AG04449 (cell line): ENCODE data around the gene GABBR2.

Experiments used
- CTCF ChIA-PET: fragments of 350-600 bp; formaldehyde crosslinking; extraction: SDS; loops from one replicate; lab custom pipeline; 2021; ENCODE audit warnings: antibody characterized with exemption; lab: Yijun Ruan, JAX
- POLR2A ChIA-PET: fragments of 400-600, 350-600 bp; formaldehyde crosslinking; extraction: SDS; loops from one replicate; lab custom pipeline; 2020; ENCODE audit warnings: antibody characterized with exemption, inconsistent platforms; lab: Yijun Ruan, JAX
- DNase-seq: peaks from one replicate; pipeline ENCODE4 v3.0.0-alpha.2; 2010; ENCODE audit warnings: low read depth, low spot score
- H3K4me3 ChIP-seq: 2 replicates; pipeline ENCODE4 v1.5.1; 2011; ENCODE audit warnings: low read depth, mild to moderate bottlenecking, control low read depth, low read length
- CTCF ChIP-seq: IDR thresholded peaks from one replicate; pipeline ENCODE4 v1.5.1; 2011; ENCODE audit warnings: mild to moderate bottlenecking, moderate library complexity, low read length, control low read depth, inconsistent platforms; ENCODE audit not compliant: insufficient read depth; ENCODE audit errors: missing control alignments

GABBR2 gene

GRCh38 chr9:98302938-98303632, 405.6 kb downstream of the GABBR2 start:
- H3K4me3 ChIP-seq = no peak overlapping the region
- CTCF ChIA-PET = interaction anchor here (0.6 to 6.5 kb wide), 3 partner anchors 12 to 494 kb away, joined by 4 to 45 read pairs (median 19); no protein-coding TSS in a partner anchor
- no peak for TF ChIP-seq CTCF
- no peak for DNase-seq
- POLR2A ChIA-PET = no interaction called here

- ChIA-PET CTCF (interaction anchor here (3.2 to 6.5 kb wide), 2 partner anchors 13 to 474 kb away, joined by 19 to 45 read pairs; no protein-coding TSS in a partner anchor), POLR2A (no interaction called here)
- TF ChIP-seq CTCF = no peak
- DNase-seq = no peak
- no peak overlapping the region for H3K4me3 ChIP-seq
Measured at GRCh38 chr9:98302150-98302549, 406.6 kb downstream of the GABBR2 start.

GRCh38 chr9:98300611-98301010, 408.1 kb downstream of the GABBR2 start:
- ChIA-PET POLR2A (no interaction called here), CTCF (interaction anchor here (6.5 kb wide), 1 partner anchor 14 kb away, joined by 45 read pairs; no protein-coding TSS in a partner anchor)
- H3K4me3 ChIP-seq = no peak overlapping the region
- no peak for TF ChIP-seq CTCF
- no peak for DNase-seq

- ChIA-PET CTCF (interaction anchor here (1.4 to 6.5 kb wide), 3 partner anchors 8 to 477 kb away, joined by 4 to 45 read pairs (median 6); no protein-coding TSS in a partner anchor), POLR2A (no interaction called here)
- DNase-seq = no peak
- no peak overlapping the region for H3K4me3 ChIP-seq
- no peak for TF ChIP-seq CTCF
Measured at GRCh38 chr9:98298476-98298875, 410.3 kb downstream of the GABBR2 start.

- ChIA-PET POLR2A (no interaction called here), CTCF (interaction anchor here (1.2 kb wide), 1 partner anchor 480 kb away, joined by 4 read pairs; no protein-coding TSS in a partner anchor)
- no peak overlapping the region for H3K4me3 ChIP-seq
- DNase-seq = no peak
- TF ChIP-seq CTCF = no peak
Measured at GRCh38 chr9:98295824-98296223, 412.9 kb downstream of the GABBR2 start.

GRCh38 chr9:98291820-98292219, 416.9 kb downstream of the GABBR2 start:
- CTCF ChIA-PET = interaction anchor here (1.3 to 2.5 kb wide), 4 partner anchors 7 to 500 kb away, joined by 3 to 10 read pairs (median 6); no protein-coding TSS in a partner anchor
- H3K4me3 ChIP-seq = no peak overlapping the region
- POLR2A ChIA-PET = no interaction called here
- TF ChIP-seq CTCF = no peak
- DNase-seq = no peak
